Ovary (tissue), 9 donors: ENCODE measurements around the gene DOCK10. TPM values are rescaled to one million over a fixed set of nuclear protein-coding genes. Genes with fewer than 3 reads are reported as not detected.
A peak's percentile ranks its signal among the peaks of the same experiment; 100 is the strongest.

Experiments used
- DNase-seq, 5 donors: peaks; one replicate each; pipeline ENCODE4 v3.0.0-alpha.2; 2019 to 2020
- H3K27ac ChIP-seq, 2 donors: fragments of 200-600 bp; one replicate each; pipeline versions ENCODE4 v1.5.1 to v1.8.0; 2019 to 2022
- H3K27me3 ChIP-seq: fragments of 200-600 bp; one replicate; pipeline ENCODE4 v1.8.0; 2022
- H3K36me3 ChIP-seq: fragments of 200-600 bp; sonication (generic); one replicate; pipeline ENCODE4 v1.5.1; 2019
- H3K4me1 ChIP-seq: one replicate; pipeline ENCODE4 v1.8.1; 2013; ENCODE audit warnings: mild to moderate bottlenecking, moderate library complexity; ENCODE audit not compliant: insufficient read depth
- H3K4me3 ChIP-seq: fragments of 200-600 bp; sonication (generic); one replicate; pipeline ENCODE4 v1.5.1; 2017
- H3K9me3 ChIP-seq, 2 donors: fragments of 200-600 bp in 1 of 2; sonication (generic) in 1 of 2; one replicate each; pipeline versions ENCODE4 v1.5.1 to v1.8.1; 2013 to 2019; ENCODE audit warnings: mild to moderate bottlenecking in 1 of 2, moderate library complexity in 1 of 2
- EP300 ChIP-seq: sonication (generic); formaldehyde crosslinking; IDR thresholded peaks from one replicate; pipeline ENCODE4 v1.6.1; 2017; ENCODE audit warnings: antibody characterized with exemption
- POLR2A ChIP-seq: fragments of 450-650 bp; IDR thresholded peaks from one replicate; pipeline ENCODE4 v1.6.1; 2017; ENCODE audit warnings: antibody characterized with exemption, mild to moderate bottlenecking, moderate library complexity
- WGBS, 3 donors: extraction: QIAGEN DNeasy Blood & Tissue Kit in 1 of 3; methylation state at CpG; one replicate each; pipeline versions ENCODE4 v1.1.5 to v1.1.7; 2013 to 2017; 5-methylcytosine and 5-hydroxymethylcytosine counted together
- intact Hi-C, 4 donors: fragments of 100-400 bp; cut with DNase I; formaldehyde crosslinking; loops; one replicate each; pipeline versions ENCODE4 v1.11.0 to v1.15.1; 2022 to 2023
- polyA plus RNA-seq, 2 donors: library from polyadenylated mRNA; stranded (reverse); fragments of 200-250 nt in 1 of 2; fragments of 350-450 nt in 1 of 2; fragmentation: Illumina TruSeq in 1 of 2; extraction: RNeasy Lipid Tissue Mini Kit (QIAGEN cat#74804) in 1 of 2; gene quantifications; one replicate each; pipeline ENCODE4 v1.2.3, GENCODE V29; 2013 to 2014
- total RNA-seq, 7 donors: library from RNA; depleted of rRNA in 2 of 7; stranded (reverse); fragments of >200 nt in 2 of 7; fragmentation: NEBNext Ultra II Directional in 3 of 7; extraction: Animal tissue kit (Norgen Biotek cat#: 25700) in 3 of 7; gene quantifications; one replicate each; pipeline versions ENCODE4 v1.1.0 to v1.2.4, GENCODE V29; 2016 to 2023
- TF ChIP-seq, protein P1 (sequence below), 3 donors: fragments of 450-650 bp in 2 of 3; fragments of 200-600 bp in 1 of 3; IDR thresholded peaks; one replicate each; pipeline versions ENCODE4 v1.5.1 to v1.8.0; 2016 to 2022; ENCODE audit warnings: antibody characterized with exemption in 3 of 3, mild to moderate bottlenecking in 1 of 3
- donor health status: DM: no; HTN: no; CAD: no; lungs with moderate emphysema.
- donor health status: DM: no; HTN: no; CAD: no.
- donor health status: Bipolar disorder and iron deficiency.
- donor health status: DM: yes; HTN: yes; CAD: no.
- donor health status: DM: no; HTN: no; CAD: no.
- donor health status: DM: yes; HTN: yes; CAD: no.

Gene DOCK10
- total and polyA plus RNA-seq, 9 donors, result 15.3 to 42.5 (median 31.2) TPM

DNA sequence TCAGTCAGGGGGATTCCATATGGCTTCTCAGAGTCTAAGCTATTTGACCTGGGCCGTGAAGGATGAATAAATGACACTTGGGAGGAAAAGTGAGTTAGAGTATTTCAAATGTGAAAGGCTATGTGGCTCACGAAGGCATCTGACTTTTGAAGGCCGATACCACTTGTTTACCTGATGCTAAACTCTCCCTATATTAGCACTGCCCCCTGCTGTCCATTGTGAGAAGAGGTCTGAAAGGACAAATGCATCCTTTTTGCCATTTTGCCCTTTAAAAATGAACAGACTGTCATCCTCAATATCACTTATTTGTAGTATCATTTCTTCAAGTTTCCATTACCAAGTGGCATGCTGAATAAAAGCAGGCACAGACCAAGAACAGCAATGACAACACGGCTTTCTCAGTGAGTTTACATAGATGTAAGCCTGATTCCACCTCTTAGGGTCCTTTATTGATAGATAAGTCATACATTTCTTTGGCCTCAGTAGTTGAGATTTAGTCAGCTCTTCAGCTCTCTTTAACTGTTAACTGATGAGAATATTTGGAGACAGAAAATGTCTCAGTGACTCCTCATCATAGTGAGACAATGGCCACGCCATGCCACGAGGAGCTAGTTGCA lies 40.1 kb downstream of the DOCK10 start:
- WGBS, 3 donors, result 60 to 62% (median 62%) methylated on average over 6 of the region's 6 CpGs
- H3K4me1 ChIP-seq, result peaks cover 9% of the 10 kb centered on the region
- peak in 3 of 5 donors; percentile 35 to 53 (median 38) for DNase-seq
- H3K36me3 ChIP-seq, result no peaks in the 10 kb centered on the region
- H3K27me3 ChIP-seq, result no peaks in the 10 kb centered on the region
- intact Hi-C loops, result loop anchor here in 1 of 4 donors (10.0 kb wide), 1 partner anchor 217 kb away; no protein-coding TSS in a partner anchor
- H3K4me3 ChIP-seq, result no peak overlapping the region
- TF ChIP-seq, protein P1, sequence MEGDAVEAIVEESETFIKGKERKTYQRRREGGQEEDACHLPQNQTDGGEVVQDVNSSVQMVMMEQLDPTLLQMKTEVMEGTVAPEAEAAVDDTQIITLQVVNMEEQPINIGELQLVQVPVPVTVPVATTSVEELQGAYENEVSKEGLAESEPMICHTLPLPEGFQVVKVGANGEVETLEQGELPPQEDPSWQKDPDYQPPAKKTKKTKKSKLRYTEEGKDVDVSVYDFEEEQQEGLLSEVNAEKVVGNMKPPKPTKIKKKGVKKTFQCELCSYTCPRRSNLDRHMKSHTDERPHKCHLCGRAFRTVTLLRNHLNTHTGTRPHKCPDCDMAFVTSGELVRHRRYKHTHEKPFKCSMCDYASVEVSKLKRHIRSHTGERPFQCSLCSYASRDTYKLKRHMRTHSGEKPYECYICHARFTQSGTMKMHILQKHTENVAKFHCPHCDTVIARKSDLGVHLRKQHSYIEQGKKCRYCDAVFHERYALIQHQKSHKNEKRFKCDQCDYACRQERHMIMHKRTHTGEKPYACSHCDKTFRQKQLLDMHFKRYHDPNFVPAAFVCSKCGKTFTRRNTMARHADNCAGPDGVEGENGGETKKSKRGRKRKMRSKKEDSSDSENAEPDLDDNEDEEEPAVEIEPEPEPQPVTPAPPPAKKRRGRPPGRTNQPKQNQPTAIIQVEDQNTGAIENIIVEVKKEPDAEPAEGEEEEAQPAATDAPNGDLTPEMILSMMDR (IDR thresholded peaks at IDR 0.05), result peak; percentile 41 to 56 (median 44)
- TF ChIP-seq EP300, result no peak
- no peak overlapping the region for H3K27ac ChIP-seq
- no peaks in the 10 kb centered on the region for H3K9me3 ChIP-seq

DNA sequence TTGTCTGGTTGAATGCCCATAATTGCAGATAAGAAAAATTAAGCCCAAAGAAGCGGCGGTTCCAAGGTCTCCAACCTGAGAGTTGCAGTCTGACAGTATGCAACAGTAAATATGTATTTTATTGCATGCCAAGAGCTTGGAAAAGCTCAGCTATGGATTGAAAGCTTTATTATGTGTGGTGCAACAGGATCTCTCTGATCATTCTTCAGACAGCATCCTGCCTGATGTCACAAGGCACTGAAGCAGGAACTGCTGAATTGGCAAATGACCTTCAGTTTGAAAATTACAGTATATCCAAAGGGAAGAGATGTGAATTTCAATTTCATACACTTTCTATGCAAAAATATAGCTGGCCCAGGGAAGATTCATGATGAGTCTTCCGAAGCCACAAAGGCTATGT lies 42.5 kb downstream of the DOCK10 start:
- intact Hi-C loops, result loop anchor here in 1 of 4 donors (10.0 kb wide), 1 partner anchor 215 kb away; no protein-coding TSS in a partner anchor
- H3K27ac ChIP-seq, result no peak overlapping the region
- H3K27me3 ChIP-seq, result no peaks in the 10 kb centered on the region
- H3K9me3 ChIP-seq, result no peaks in the 10 kb centered on the region
- no peak for DNase-seq
- H3K36me3 ChIP-seq, result no peaks in the 10 kb centered on the region
- TF ChIP-seq POLR2A (no peak), EP300 (no peak)
- TF ChIP-seq, protein P1 (IDR thresholded peaks at IDR 0.05), result no peak
- H3K4me1 ChIP-seq, result peaks cover 12% of the 10 kb centered on the region
- WGBS, 3 donors, result 42 to 65% (median 61%) methylated on average over 3 of the region's 3 CpGs
- H3K4me3 ChIP-seq, result no peak overlapping the region

DNA sequence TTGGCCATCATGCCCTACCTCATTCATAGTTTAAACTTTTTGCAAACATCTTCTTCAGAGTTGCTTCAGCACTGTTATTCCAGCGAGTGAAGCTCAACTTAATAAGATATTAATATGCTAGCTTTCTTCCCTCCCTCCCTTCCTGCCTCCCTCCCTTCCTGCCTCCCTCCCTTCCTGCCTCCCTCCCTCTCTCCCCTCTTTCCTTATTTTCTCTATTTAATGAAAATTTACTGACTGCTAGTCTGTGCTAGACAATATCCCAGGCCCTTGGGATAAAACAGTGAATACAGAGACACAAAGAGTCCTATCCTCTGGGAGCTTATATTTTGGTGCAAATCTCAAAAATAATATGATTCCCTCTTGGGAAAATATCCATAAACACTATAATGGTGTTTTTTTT lies 42.9 kb downstream of the DOCK10 start:
- WGBS, 3 donors, result 36 to 50% (median 39%) methylated on average over 1 of the region's 1 CpG
- peaks cover 12% of the 10 kb centered on the region for H3K4me1 ChIP-seq
- no peak overlapping the region for H3K27ac ChIP-seq
- H3K9me3 ChIP-seq, result no peaks in the 10 kb centered on the region
- intact Hi-C loops, result no loop called here
- no peaks in the 10 kb centered on the region for H3K27me3 ChIP-seq
- H3K4me3 ChIP-seq, result no peak overlapping the region
- TF ChIP-seq EP300 (no peak), POLR2A (no peak)
- TF ChIP-seq, protein P1 (IDR thresholded peaks at IDR 0.05), result no peak
- no peaks in the 10 kb centered on the region for H3K36me3 ChIP-seq
- DNase-seq, result no peak

DNA sequence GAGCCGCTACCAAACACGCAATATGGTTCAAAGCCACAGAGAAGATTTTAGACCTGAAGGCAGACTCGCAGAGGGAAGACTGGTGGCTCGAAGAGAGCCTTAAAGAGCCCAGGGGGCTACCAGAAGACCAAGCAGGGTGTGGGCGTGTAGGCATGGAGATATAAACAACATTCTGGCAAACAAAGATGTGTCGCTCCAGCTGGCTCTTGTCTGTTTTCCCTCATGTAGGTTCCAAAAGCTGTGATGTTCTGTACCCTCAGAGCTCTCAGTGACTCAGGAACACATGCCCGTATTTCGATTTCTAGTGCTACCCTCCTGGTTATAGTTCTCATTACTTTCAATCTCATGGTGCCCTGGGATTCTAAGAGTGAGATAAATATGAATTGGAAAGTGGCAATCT lies 44.5 kb downstream of the DOCK10 start:
- H3K27ac ChIP-seq, result no peak overlapping the region
- 39 to 56% (median 43%) methylated on average over 8 of the region's 8 CpGs for WGBS, 3 donors

More for the DNA sequence above, 44.5 kb downstream of the DOCK10 start:
- Histone ChIP-seq H3K36me3 (no peaks in the 10 kb centered on the region), H3K27me3 (no peaks in the 10 kb centered on the region), H3K9me3 (no peaks in the 10 kb centered on the region), H3K4me1 (peaks cover 12% of the 10 kb centered on the region), H3K4me3 (no peak overlapping the region)
- DNase-seq, result peak in 1 of 5 donors; percentile 22
- no peak for TF ChIP-seq POLR2A
- no peak for TF ChIP-seq EP300
- TF ChIP-seq, protein P1 (IDR thresholded peaks at IDR 0.05), result no peak
- intact Hi-C loops, result no loop called here
